OCI-LY7 (cell line): ENCODE measurements around the gene STX16.

ENCODE experiments used
- CTCF ChIP-seq: fragments of 200-600 bp; sonication (generic); conservative IDR thresholded peaks from 2 replicates; pipeline ENCODE4 v1.5.1; 2014; ENCODE audit warnings: mild to moderate bottlenecking, antibody characterized with exemption, low read length, moderate library complexity, mixed read lengths
- EZH2phosphoT487 ChIP-seq: fragments of 200-600 bp; sonication (generic); IDR thresholded peaks from 2 replicates; pipeline ENCODE4 v1.6.1; 2018; ENCODE audit warnings: low read depth, borderline replicate concordance, mild to moderate bottlenecking, mixed run types, antibody characterized with exemption, low read length, moderate library complexity, mixed read lengths

DNA sequence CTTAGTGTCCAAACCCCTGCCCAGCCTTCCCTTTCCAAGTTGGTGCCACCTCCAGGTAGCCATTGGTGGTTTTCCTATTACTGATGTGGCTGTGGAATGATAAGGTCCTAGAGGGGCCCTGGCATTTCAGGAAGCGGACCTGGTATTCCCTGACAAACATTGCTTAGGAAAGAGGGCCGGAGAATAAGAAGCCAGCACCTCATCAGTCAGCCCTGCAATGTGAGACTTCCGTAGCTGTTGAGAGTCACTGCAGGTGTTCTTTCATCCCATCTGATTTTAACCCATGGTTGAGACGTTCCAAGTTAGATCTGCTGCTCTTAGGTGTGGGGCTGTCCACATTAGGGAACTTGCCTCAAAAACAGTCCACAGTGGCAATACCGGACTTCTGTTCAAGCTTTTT, 26.7 kb downstream of the STX16 start:
- TF ChIP-seq CTCF (no peak), EZH2phosphoT487 (no peak)
